ENCODE measurements around the gene PDE6B.
"Not testable (repeated sequence)": the region's sequence is repeated elsewhere in the genome, so short reads cannot be mapped to it uniquely, and the experiment has no call there.

The PDE6B gene

GRCh38 chr4:637536-638280, 12.3 kb downstream of the PDE6B start:
- H3K36me3 ChIP-seq (ENCODE audit: control insufficient read depth, insufficient read depth, low read length): no peaks in the 10 kb centered on the region
- no peak overlapping the region for H3K9ac ChIP-seq (ENCODE audit: low read length)
- no peak overlapping the region for H3K27ac ChIP-seq (ENCODE audit: low read depth, low read length)
- H3K4me1 ChIP-seq (ENCODE audit: control insufficient read depth, insufficient read depth, low read length): no peaks in the 10 kb centered on the region
- H3K4me3 ChIP-seq (ENCODE audit: low read length): no peak overlapping the region
- no peaks in the 10 kb centered on the region for H3K27me3 ChIP-seq (ENCODE audit: control insufficient read depth, insufficient read depth, low read length)

GRCh38 chr4:642366-642765, 17.0 kb downstream of the PDE6B start:
- H3K9ac ChIP-seq (ENCODE audit: low read length); H3K36me3 ChIP-seq (ENCODE audit: control insufficient read depth, insufficient read depth, low read length); H3K27me3 ChIP-seq (ENCODE audit: control insufficient read depth, insufficient read depth, low read length); H3K27ac ChIP-seq (ENCODE audit: low read depth, low read length); H3K4me1 ChIP-seq (ENCODE audit: control insufficient read depth, insufficient read depth, low read length); H3K4me3 ChIP-seq (ENCODE audit: low read length): not testable (repeated sequence)

GRCh38 chr4:646460-646859, 21.1 kb downstream of the PDE6B start:
- Histone ChIP-seq H3K4me1 (ENCODE audit: control insufficient read depth, insufficient read depth, low read length) (no peaks in the 10 kb centered on the region), H3K9ac (ENCODE audit: low read length) (no peak overlapping the region), H3K27ac (ENCODE audit: low read depth, low read length) (no peak overlapping the region), H3K4me3 (ENCODE audit: low read length) (no peak overlapping the region), H3K27me3 (ENCODE audit: control insufficient read depth, insufficient read depth, low read length) (peaks cover 9% of the 10 kb centered on the region), H3K36me3 (ENCODE audit: control insufficient read depth, insufficient read depth, low read length) (no peaks in the 10 kb centered on the region)

DNA sequence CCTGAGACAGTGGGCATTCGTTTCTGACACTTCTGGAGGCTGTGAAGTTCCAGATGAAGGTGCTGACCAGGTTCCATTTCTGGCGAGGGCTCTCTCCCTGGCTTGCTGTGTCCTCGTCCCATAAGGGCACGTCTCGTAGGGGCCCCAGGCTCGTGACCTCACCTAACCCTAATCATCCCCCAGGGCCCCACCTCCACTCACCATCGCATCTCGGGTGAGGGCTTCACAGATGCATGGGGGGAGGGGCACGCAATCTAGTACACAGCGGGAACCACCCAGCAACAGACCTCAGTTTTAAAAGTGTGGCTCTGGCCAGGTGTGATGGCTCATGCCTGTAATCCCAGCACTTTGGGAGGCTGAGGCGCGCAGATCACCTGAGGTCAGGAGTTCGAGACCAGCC, 22.1 kb downstream of the PDE6B start:
- Histone ChIP-seq H3K27me3 (ENCODE audit: control insufficient read depth, insufficient read depth, low read length) (peaks cover 9% of the 10 kb centered on the region), H3K4me1 (ENCODE audit: control insufficient read depth, insufficient read depth, low read length) (no peaks in the 10 kb centered on the region), H3K36me3 (ENCODE audit: control insufficient read depth, insufficient read depth, low read length) (no peaks in the 10 kb centered on the region), H3K4me3 (ENCODE audit: low read length) (no peak overlapping the region), H3K9ac (ENCODE audit: low read length) (no peak overlapping the region), H3K27ac (ENCODE audit: low read depth, low read length) (no peak overlapping the region)

DNA sequence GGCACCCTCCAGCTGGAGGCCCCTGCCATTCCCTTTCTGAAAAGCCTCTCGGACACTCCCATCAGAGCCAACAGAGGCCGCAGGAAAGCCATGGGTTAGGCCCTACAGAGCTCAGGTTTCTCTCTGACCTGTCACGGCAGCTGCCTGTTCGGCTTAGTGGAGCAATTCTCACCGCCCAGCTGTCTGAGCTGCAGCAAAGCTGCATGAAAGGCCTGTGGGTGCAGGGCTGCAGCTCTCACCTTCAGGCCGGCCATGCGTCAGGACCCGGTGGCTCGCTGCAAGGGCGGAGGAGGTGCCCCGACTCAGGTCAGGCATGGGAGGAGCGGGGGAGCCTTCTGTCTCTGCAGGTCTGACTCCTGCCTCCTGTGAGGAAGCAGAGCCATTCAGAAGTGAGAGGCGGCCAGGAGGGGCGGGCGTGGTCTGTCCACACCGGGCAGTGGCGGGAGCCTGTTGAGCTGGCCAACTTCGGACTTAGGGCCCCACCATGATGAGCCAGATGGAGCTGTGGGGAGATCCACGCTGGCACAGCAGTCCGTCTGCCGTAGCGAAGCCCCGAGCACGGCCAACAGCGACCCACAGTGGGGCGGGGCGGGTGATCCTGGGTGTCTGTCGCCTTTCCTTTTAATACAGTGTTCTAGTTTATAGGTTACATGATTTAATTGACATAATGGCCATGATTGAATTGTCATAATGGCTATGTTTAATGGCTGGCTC, 23.4 kb downstream of the PDE6B start:
- H3K27me3 ChIP-seq (ENCODE audit: control insufficient read depth, insufficient read depth, low read length): peaks cover 9% of the 10 kb centered on the region
- H3K36me3 ChIP-seq (ENCODE audit: control insufficient read depth, insufficient read depth, low read length): no peaks in the 10 kb centered on the region
- no peak overlapping the region for H3K9ac ChIP-seq (ENCODE audit: low read length)
- no peaks in the 10 kb centered on the region for H3K4me1 ChIP-seq (ENCODE audit: control insufficient read depth, insufficient read depth, low read length)
- no peak overlapping the region for H3K4me3 ChIP-seq (ENCODE audit: low read length)
- H3K27ac ChIP-seq (ENCODE audit: low read depth, low read length): no peak overlapping the region

GRCh38 chr4:649293-649625, 23.9 kb downstream of the PDE6B start:
- Histone ChIP-seq H3K4me1 (ENCODE audit: control insufficient read depth, insufficient read depth, low read length) (no peaks in the 10 kb centered on the region), H3K9ac (ENCODE audit: low read length) (no peak overlapping the region), H3K27ac (ENCODE audit: low read depth, low read length) (no peak overlapping the region), H3K36me3 (ENCODE audit: control insufficient read depth, insufficient read depth, low read length) (no peaks in the 10 kb centered on the region), H3K27me3 (ENCODE audit: control insufficient read depth, insufficient read depth, low read length) (peaks cover 9% of the 10 kb centered on the region), H3K4me3 (ENCODE audit: low read length) (no peak overlapping the region)

DNA sequence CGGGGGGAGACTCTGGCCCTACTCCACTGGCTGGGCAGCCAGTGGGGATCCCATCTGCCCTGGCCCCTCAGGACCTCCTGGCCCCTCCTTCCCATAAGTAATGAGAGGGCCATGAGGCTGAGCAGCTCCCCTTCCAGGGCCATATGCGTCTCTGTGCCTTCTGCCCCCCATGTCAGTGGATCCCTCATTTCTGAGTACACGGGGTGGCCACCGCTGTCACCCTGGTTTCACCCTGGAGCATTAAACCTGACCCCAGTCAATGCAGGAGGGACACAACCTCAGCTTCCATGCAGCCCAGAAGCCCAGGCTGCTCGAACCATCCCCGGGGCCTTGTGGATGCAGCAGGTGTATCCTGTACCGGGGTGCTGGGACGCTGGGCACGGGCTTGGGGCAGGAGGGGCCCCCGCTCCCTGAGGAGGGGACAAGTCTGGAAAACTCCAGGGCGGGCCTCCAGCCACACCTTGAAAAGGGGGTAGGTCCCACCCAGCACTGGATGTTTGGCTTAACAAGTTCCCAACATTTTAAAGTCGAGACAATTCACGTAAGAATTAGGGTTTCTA, 24.5 kb downstream of the PDE6B start:
- H3K36me3 ChIP-seq (ENCODE audit: control insufficient read depth, insufficient read depth, low read length): no peaks in the 10 kb centered on the region
- no peak overlapping the region for H3K27ac ChIP-seq (ENCODE audit: low read depth, low read length)
- peaks cover 9% of the 10 kb centered on the region for H3K27me3 ChIP-seq (ENCODE audit: control insufficient read depth, insufficient read depth, low read length)
- no peak overlapping the region for H3K4me3 ChIP-seq (ENCODE audit: low read length)
- H3K9ac ChIP-seq (ENCODE audit: low read length): no peak overlapping the region
- no peaks in the 10 kb centered on the region for H3K4me1 ChIP-seq (ENCODE audit: control insufficient read depth, insufficient read depth, low read length)

- H3K36me3 ChIP-seq (ENCODE audit: control insufficient read depth, insufficient read depth, low read length): no peaks in the 10 kb centered on the region
- H3K27ac ChIP-seq (ENCODE audit: low read depth, low read length): no peak overlapping the region
- no peak overlapping the region for H3K9ac ChIP-seq (ENCODE audit: low read length)
- H3K4me1 ChIP-seq (ENCODE audit: control insufficient read depth, insufficient read depth, low read length): no peaks in the 10 kb centered on the region
- H3K27me3 ChIP-seq (ENCODE audit: control insufficient read depth, insufficient read depth, low read length): peaks cover 9% of the 10 kb centered on the region
- no peak overlapping the region for H3K4me3 ChIP-seq (ENCODE audit: low read length)
These were observed 25.1 kb downstream of the PDE6B start for GRCh38 chr4:650461-650860.

GRCh38 chr4:650951-651883, 25.8 kb downstream of the PDE6B start:
- Histone ChIP-seq H3K9ac (ENCODE audit: low read length) (no peak overlapping the region), H3K4me3 (ENCODE audit: low read length) (no peak overlapping the region), H3K36me3 (ENCODE audit: control insufficient read depth, insufficient read depth, low read length) (no peaks in the 10 kb centered on the region), H3K27ac (ENCODE audit: low read depth, low read length) (no peak overlapping the region), H3K4me1 (ENCODE audit: control insufficient read depth, insufficient read depth, low read length) (no peaks in the 10 kb centered on the region), H3K27me3 (ENCODE audit: control insufficient read depth, insufficient read depth, low read length) (peaks cover 9% of the 10 kb centered on the region)

DNA sequence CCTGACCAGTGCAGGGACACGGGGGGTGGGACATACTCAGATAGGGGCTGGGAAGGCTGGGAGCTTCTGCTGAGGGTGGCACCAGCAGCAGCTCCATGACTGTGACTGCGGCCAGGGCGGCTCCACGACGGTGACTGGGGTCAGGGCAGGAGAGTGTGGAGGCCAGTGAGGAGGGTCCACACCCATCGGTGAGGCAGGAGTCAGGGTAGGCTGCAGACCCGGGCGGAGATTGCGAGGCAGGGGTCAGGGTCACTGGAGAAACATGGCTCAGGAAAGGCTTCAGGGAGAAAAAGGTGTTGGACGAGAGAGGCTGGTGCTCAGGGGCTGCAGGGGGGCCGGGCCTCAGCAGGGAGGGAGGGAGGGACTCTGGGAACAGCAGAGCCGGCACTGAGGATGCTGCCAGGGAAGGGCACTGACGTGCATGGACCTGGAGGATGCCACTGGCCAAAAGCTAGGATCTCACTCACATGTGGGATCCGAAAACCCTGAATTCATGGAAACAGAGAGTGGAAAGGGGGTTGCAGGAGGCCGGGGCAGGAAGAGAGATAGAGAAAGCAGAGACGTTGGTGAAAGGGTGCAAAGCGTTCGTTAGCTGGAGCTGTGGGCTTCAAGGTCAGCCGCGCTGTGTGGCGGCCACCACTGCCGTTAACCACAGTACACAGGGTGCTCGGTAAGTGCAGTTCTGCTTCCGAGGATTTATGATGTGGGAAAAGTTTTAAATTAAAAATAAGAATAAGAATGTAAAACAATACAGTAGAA, 26.7 kb downstream of the PDE6B start:
- Histone ChIP-seq H3K4me3 (ENCODE audit: low read length) (no peak overlapping the region), H3K9ac (ENCODE audit: low read length) (no peak overlapping the region), H3K27ac (ENCODE audit: low read depth, low read length) (no peak overlapping the region), H3K36me3 (ENCODE audit: control insufficient read depth, insufficient read depth, low read length) (no peaks in the 10 kb centered on the region), H3K27me3 (ENCODE audit: control insufficient read depth, insufficient read depth, low read length) (peaks cover 9% of the 10 kb centered on the region), H3K4me1 (ENCODE audit: control insufficient read depth, insufficient read depth, low read length) (no peaks in the 10 kb centered on the region)

DNA sequence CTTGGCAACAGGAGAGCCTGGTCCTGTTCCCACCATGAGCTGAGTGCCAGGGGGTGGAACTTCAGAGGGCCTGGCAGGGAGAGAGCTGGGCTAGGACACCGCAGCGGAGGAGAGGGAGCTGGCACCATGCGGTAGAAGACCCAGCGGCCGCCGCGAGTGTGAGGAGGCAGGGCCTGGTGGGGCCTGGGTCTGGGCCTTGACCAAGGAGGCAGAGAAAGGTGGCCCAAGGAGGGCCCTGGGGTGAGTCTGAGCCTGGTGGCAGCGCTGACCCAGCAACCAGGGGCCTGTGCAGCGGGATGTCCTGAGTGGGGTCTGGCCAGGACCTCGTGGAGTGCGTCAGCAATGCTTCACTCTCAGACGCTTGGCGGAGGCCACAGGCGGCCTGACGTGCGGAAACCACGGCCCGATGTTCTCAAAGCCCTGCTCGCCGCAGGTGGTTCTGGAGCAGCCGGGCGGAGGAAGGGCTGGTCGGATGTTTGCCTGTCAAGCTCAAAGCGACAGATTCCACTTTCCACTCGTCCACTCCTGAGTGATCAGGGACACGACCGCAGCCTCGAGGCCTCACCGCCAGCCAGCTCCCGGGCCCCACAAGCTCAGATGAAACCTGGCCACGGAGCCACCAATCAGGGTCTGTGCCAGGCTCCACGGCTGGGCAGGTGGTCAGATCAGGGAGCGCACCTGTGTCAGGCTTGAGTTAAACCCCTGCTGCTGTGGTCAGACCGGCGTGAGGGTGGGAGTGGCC, 27.9 kb downstream of the PDE6B start:
- no peaks in the 10 kb centered on the region for H3K36me3 ChIP-seq (ENCODE audit: control insufficient read depth, insufficient read depth, low read length)
- H3K9ac ChIP-seq (ENCODE audit: low read length): no peak overlapping the region
- no peak overlapping the region for H3K4me3 ChIP-seq (ENCODE audit: low read length)
- peaks cover 9% of the 10 kb centered on the region for H3K27me3 ChIP-seq (ENCODE audit: control insufficient read depth, insufficient read depth, low read length)
- no peak overlapping the region for H3K27ac ChIP-seq (ENCODE audit: low read depth, low read length)
- H3K4me1 ChIP-seq (ENCODE audit: control insufficient read depth, insufficient read depth, low read length): no peaks in the 10 kb centered on the region

Data from rectal smooth muscle tissue (tissue), 1 donor.